Lower leg skin (tissue), 3 donors: ENCODE measurements around the gene HDAC9.

Source experiments
- CTCF ChIP-seq, 3 donors: fragments of 450-650 bp; IDR thresholded peaks; one replicate each; pipeline ENCODE4 v1.5.1; 2016; ENCODE audit warnings: antibody characterized with exemption in 3 of 3, mild to moderate bottlenecking in 3 of 3, moderate library complexity in 2 of 3
- POLR2A ChIP-seq, 2 donors: fragments of 450-650 bp; IDR thresholded peaks; one replicate each; pipeline ENCODE4 v1.6.1; 2016 to 2017; ENCODE audit warnings: antibody characterized with exemption in 2 of 2, mild to moderate bottlenecking in 1 of 2, moderate library complexity in 1 of 2

- TF ChIP-seq CTCF (IDR thresholded peaks at IDR 0.05) = no peak
- no peak for TF ChIP-seq POLR2A (IDR thresholded peaks at IDR 0.05)
Observed at GRCh38 chr7:18753972-18754610, 258.5 kb downstream of the HDAC9 start.
